GM12864 (cell line): ENCODE measurements around the gene IRF2BPL.

ENCODE experiments used
- DNase-seq: peaks from one replicate; pipeline ENCODE4 v3.0.0-alpha.2; 2011; ENCODE audit warnings: low read depth
- H3K4me3 ChIP-seq: 2 replicates; pipeline ENCODE4 v1.5.1; 2011; ENCODE audit warnings: mild to moderate bottlenecking, low read depth, low read length, control low read depth
- TF ChIP-seq, protein P1 (sequence below): IDR thresholded peaks from 2 replicates; pipeline ENCODE4 v1.5.1; 2011; ENCODE audit warnings: low read depth, mild to moderate bottlenecking, moderate library complexity, low read length, control low read depth, inconsistent platforms; ENCODE audit errors: missing control alignments

IRF2BPL gene

DNA sequence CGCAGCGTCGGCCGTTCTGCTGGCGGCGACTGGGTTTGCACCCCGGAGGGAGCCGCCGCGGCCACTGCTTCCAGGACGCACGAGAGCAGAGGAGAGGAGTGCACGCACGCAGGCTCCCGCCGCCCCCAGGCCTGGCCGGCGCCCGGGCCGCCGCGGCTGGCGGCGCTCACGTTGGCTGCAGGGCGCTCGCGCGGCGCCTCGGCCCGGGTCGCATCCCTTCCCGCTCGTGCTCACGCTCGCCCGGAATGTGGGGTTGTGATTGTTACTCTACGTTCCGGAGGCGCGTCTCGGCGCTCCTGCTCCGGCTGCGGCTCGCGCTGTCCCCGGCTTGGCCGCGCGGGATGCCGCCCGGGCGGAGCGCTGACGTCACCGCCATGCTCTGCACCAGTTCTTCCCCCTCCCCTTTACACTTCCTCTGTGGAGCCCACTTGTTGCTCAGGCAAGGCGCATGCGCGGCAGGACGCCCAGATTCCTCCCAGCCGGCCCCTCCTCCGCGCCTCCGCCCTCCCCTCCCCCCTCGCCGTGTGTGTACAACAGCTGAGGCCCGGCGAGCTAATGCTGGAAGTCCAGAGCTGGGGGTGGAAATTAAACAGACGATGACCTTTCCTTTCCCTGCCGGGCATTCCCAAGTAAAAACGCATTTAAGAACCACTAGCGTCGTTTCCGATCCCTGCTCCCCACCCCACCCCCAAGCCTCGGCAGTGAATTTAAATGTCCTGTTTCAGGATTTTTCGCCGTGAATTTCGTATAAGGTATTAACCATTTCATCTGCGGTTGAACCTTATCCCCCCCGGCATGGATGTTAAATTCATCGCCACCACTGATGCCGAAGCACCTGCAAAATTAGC lies at the start of gene IRF2BPL:
Gene IRF2BPL, minus strand, starts transcription at position 325 of the 848 bp plus-strand sequence. CDS start 916 bp downstream, outside the sequence.
- TF ChIP-seq, protein P1, sequence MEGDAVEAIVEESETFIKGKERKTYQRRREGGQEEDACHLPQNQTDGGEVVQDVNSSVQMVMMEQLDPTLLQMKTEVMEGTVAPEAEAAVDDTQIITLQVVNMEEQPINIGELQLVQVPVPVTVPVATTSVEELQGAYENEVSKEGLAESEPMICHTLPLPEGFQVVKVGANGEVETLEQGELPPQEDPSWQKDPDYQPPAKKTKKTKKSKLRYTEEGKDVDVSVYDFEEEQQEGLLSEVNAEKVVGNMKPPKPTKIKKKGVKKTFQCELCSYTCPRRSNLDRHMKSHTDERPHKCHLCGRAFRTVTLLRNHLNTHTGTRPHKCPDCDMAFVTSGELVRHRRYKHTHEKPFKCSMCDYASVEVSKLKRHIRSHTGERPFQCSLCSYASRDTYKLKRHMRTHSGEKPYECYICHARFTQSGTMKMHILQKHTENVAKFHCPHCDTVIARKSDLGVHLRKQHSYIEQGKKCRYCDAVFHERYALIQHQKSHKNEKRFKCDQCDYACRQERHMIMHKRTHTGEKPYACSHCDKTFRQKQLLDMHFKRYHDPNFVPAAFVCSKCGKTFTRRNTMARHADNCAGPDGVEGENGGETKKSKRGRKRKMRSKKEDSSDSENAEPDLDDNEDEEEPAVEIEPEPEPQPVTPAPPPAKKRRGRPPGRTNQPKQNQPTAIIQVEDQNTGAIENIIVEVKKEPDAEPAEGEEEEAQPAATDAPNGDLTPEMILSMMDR, result no peak
- peak; percentile 87 for DNase-seq
- peak within 1 kb of the TSS; percentile 69 for H3K4me3 ChIP-seq

DNA sequence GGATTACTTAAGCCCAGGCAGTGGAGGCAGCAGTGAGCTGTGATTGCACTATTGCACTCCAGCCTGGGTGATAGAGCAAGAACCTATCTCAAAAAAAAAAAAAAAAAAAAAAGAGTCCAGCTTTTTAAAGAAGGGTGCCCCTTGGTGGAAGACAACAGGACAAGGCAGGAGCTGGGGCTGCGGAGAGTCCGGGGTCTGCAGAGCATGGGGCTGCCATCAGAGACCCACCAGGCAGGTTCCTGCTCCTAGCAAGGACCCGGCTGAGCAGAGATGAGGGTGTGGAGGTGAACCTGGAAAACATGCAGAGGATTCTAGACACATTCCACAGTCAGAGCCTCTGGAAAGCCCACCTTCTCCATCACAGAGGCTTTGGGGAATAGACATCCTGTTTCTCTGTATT lies 48.5 kb upstream of the IRF2BPL start:
- TF ChIP-seq, protein P1, result no peak
- no peak for DNase-seq
- H3K4me3 ChIP-seq, result no peak overlapping the region

DNA sequence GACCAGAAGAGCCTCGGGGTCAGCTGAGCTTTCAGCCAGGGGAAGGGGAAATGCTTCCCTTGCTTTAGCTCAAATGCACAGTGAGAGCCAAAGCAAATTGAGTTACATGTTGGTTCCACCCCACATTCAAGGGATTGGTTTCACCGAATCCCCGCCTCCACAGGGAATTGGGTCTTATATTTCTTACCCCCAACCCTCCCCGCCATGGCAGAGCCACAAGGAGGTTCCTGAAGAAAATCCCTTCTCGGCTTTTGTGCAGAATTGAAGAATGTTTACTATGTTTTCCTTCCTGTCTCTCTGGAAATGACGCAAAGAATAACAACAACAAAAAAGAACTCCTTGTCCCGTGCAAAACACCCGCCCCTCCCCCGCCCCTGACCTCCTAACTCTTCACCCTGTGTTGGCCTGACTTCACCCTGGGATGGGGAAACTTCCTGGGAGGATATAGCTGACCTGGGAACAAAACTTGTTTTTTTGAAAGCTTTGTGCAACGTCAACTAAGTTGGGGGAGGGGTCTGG lies 47.7 kb upstream of the IRF2BPL start:
- TF ChIP-seq, protein P1, result no peak
- no peak for DNase-seq
- H3K4me3 ChIP-seq, result no peak overlapping the region

DNA sequence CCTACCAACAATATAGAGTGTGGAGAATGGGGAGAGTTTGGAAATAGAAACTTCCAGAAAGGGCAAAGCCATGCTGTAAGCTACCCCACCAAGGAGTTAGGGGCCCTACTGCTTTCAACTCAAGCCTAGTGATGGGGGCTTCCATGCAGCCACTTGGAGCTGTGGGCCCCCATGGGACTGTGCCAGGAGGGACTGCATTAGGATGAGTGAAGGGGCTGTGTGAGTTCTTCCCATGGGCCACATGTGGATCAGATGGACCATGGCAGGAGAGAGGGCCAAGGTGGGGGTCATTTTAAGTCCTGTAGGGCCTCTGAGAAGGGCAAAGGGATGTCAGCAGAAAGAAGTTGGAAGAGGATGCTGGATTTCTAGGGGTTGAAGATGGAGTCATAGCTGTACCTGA lies 46.5 kb upstream of the IRF2BPL start:
- no peak overlapping the region for H3K4me3 ChIP-seq
- TF ChIP-seq, protein P1, result no peak
- no peak for DNase-seq

DNA sequence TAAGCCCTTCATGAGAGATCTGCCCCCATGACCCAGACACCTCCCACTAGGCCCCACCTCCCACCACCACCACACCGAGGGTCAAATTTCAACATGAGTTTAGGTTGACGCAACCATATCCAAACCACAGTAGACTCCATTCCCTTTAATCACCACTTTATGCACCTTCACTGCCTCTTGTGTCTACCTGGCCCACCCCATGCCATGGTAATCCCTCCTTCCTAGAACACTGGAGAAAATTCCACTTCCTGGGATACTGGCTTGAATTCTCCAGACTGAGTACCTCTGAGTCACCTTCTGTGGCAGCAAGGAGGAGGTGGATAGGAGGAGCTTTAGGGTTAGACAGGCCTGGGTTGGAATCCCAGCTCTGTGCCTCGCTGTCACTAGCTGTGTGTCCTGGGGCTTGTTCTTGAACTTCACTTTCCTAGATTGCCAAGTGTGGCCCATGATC lies 43.5 kb upstream of the IRF2BPL start:
- TF ChIP-seq, protein P1, result no peak
- no peak overlapping the region for H3K4me3 ChIP-seq
- DNase-seq, result no peak

DNA sequence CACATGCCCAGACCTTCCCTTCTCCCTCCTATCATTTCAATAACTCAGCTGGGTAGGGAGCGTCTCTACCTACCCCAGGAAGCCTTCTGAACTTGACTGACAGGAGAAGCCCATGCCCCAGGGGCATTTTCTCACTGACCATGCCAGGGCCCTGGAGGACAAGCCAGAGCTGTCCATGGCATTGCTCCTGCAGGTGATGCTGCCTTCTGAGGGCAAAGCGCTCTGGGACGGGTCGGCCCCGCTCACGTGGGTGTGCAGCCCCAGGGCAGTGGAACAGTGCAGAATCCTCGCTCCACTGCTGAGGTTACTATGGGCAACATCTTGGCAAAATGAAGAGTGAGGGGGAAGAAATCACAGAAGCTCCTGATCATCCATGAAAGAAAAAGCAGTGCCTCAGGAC lies 41.0 kb upstream of the IRF2BPL start:
- no peak overlapping the region for H3K4me3 ChIP-seq
- DNase-seq, result no peak
- TF ChIP-seq, protein P1, result no peak
